ENCODE results near the gene CNTNAP2. TPM values are rescaled to one million over a fixed set of nuclear protein-coding genes. Genes with fewer than 3 reads are reported as not detected.

CNTNAP2 gene
- total RNA-seq, 4 donors from 2014 or later = not detected

DNA sequence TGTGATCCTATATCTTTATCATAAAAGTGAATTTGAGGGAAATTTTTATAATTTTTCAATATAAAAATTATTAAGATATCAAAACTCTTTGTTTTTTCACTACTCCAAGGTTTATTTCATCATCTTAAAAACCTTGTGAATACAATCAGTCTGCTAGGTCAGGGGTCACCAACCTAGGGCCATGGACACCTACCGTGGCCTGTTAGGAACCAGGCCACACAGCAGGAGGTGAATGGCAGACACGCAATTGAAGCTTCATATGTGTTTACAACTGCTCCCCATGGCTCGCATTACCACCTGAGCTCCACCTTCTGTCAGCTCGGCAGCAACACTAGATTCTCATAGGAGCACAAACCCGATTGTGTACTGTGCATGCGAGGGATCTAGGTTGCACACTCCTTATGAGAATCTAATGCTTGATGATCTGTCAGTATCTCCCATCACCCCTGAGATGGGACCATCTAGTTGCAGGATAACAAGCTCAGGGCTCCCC lies 2202.8 kb downstream of the CNTNAP2 start:
- H3K4me1 ChIP-seq = no peaks in the 10 kb centered on the region
- H3K27ac ChIP-seq = no peak overlapping the region
- no peak for TF ChIP-seq POLR2A (IDR thresholded peaks at IDR 0.05)
- TF ChIP-seq, protein P1, sequence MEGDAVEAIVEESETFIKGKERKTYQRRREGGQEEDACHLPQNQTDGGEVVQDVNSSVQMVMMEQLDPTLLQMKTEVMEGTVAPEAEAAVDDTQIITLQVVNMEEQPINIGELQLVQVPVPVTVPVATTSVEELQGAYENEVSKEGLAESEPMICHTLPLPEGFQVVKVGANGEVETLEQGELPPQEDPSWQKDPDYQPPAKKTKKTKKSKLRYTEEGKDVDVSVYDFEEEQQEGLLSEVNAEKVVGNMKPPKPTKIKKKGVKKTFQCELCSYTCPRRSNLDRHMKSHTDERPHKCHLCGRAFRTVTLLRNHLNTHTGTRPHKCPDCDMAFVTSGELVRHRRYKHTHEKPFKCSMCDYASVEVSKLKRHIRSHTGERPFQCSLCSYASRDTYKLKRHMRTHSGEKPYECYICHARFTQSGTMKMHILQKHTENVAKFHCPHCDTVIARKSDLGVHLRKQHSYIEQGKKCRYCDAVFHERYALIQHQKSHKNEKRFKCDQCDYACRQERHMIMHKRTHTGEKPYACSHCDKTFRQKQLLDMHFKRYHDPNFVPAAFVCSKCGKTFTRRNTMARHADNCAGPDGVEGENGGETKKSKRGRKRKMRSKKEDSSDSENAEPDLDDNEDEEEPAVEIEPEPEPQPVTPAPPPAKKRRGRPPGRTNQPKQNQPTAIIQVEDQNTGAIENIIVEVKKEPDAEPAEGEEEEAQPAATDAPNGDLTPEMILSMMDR (IDR thresholded peaks at IDR 0.05 in 4 of 5, conservative IDR thresholded peaks at IDR 0.05 in 1 of 5) = no peak
- H3K4me3 ChIP-seq = no peak overlapping the region
- H3K36me3 ChIP-seq = no peaks in the 10 kb centered on the region
- ATAC-seq (no peak), DNase-seq (no peak)
- H3K9me3 ChIP-seq = no peaks in the 10 kb centered on the region
- intact Hi-C loops (cut with DNase I; ENCODE audit: low total_unique reads) (no loop called here), in situ Hi-C loops (cut with MboI; ENCODE audit: low sequenced_read_pairs in 4 of 4) (no loop called here)
- H3K27me3 ChIP-seq = no peaks in the 10 kb centered on the region

DNA sequence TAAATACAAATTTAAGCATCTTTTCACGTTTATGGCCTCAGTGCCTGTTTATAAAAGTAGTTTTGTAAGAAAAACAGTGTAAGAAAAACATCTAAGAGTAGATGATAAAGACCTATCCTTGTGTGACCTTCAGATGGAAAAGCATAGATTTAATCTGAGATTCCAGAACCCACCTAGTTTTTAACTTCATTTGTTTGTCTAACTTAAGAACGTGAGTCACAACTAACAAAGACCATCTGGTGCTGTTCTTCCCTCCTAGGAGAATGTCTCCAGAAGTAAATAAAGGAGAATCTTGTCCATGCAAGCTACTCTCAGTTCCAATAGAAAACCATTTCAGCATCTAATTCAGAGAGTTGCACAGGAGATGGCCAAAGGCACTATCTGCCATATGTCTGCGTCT lies 2208.6 kb downstream of the CNTNAP2 start:
- H3K4me1 ChIP-seq = no peaks in the 10 kb centered on the region
- no peaks in the 10 kb centered on the region for H3K27me3 ChIP-seq
- H3K4me3 ChIP-seq = no peak overlapping the region
- no peaks in the 10 kb centered on the region for H3K36me3 ChIP-seq
- in situ Hi-C loops (cut with MboI; ENCODE audit: low sequenced_read_pairs in 4 of 4) = no loop called here
- intact Hi-C loops (cut with DNase I; ENCODE audit: low total_unique reads) = no loop called here
- DNase-seq = no peak
- no peaks in the 10 kb centered on the region for H3K9me3 ChIP-seq
- no peak for ATAC-seq
- no peak for TF ChIP-seq POLR2A (IDR thresholded peaks at IDR 0.05)
- TF ChIP-seq, protein P1 (IDR thresholded peaks at IDR 0.05 in 4 of 5, conservative IDR thresholded peaks at IDR 0.05 in 1 of 5) = no peak
- no peak overlapping the region for H3K27ac ChIP-seq

DNA sequence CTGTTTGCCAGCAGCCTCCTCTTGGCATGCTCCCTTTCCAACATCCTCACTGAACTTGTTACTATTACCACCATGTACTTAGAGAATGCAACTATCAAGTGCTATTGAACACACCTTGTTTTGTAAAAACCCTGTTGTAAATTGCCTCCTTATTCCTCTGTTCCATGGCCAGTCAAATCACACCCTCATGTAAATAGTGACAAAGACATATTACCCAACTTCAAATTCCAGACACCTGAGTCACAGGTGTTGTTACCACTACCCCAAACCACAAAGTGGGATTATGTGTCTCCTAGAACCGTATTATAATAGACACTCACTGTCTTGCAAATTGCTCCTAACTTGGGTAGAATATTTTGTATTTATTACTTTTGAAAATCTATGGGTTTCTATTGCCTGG lies 2210.8 kb downstream of the CNTNAP2 start:
- intact Hi-C loops (cut with DNase I; ENCODE audit: low total_unique reads) = no loop called here
- no peak for ATAC-seq

DNA sequence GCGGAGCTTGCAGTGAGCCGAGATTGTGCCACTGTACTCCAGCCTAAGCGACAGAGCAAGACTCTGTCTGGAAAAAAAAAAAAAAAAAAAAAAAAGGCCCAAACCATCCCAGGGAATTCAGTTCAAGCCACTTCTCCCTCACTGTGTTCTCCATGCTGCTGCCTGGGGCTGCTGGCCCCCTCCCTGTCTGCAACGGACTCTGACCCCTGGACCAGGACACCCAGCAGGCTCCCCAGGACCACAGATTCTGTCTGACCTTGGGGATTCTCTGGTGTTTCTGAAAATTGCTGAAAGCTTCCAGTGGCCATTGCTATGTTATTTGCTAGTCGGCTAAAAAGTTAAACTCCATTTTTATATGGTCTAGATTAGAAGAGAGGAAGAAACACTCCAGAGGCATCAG lies 2212.3 kb downstream of the CNTNAP2 start:
- Histone ChIP-seq H3K4me1 (no peaks in the 10 kb centered on the region), H3K27me3 (no peaks in the 10 kb centered on the region), H3K4me3 (no peak overlapping the region), H3K27ac (no peak overlapping the region), H3K9me3 (no peaks in the 10 kb centered on the region), H3K36me3 (no peaks in the 10 kb centered on the region)
- DNase-seq (no peak), ATAC-seq (no peak)
- intact Hi-C loops (cut with DNase I; ENCODE audit: low total_unique reads) = no loop called here
- TF ChIP-seq, protein P1 (IDR thresholded peaks at IDR 0.05 in 4 of 5, conservative IDR thresholded peaks at IDR 0.05 in 1 of 5) = no peak
- TF ChIP-seq POLR2A (IDR thresholded peaks at IDR 0.05) = no peak
- in situ Hi-C loops (cut with MboI; ENCODE audit: low sequenced_read_pairs in 4 of 4) = no loop called here

More for the DNA sequence above, 2210.8 kb downstream of the CNTNAP2 start:
- Histone ChIP-seq H3K9me3 (no peaks in the 10 kb centered on the region), H3K4me1 (no peaks in the 10 kb centered on the region), H3K27me3 (no peaks in the 10 kb centered on the region), H3K4me3 (no peak overlapping the region), H3K27ac (no peak overlapping the region), H3K36me3 (no peaks in the 10 kb centered on the region)
- no peak for DNase-seq
- in situ Hi-C loops (cut with MboI; ENCODE audit: low sequenced_read_pairs in 4 of 4) = no loop called here
- TF ChIP-seq POLR2A (IDR thresholded peaks at IDR 0.05) = no peak
- TF ChIP-seq, protein P1 (IDR thresholded peaks at IDR 0.05 in 4 of 5, conservative IDR thresholded peaks at IDR 0.05 in 1 of 5) = no peak

Measured in gastrocnemius medialis (tissue), 4 donors.